ENCODE data around the gene NRSN2. TPM values are rescaled to one million over a fixed set of nuclear protein-coding genes. Genes with fewer than 3 reads are reported as not detected.

The NRSN2 gene
- total and polyA plus RNA-seq, 2 donors (not counting 1 experiment from before 2014, with no cell fraction given): 5.0 to 8.6 TPM

DNA sequence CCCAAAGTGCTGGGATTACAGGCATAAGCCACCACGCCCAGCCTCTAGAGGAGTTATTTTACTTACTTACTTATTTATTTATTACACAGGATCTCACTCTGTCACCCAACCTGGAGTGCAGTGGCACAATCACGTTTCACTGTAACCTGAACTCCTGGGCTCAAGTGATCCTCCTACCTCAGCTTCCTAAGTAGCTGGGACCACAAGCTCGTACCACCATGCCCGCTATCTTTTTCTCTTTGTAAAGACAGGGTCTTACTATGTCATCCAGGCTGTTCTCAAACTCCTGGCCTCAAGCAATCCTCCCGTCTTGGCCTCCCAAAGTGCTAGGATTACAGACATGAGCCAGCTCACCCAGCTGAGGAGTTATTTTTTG, 32.0 kb downstream of the NRSN2 start:
- H3K4me3 Mint-ChIP-seq: no peak overlapping the region
- intact Hi-C loops (cut with micrococcal nuclease): no loop called here
- peaks cover 19% of the 10 kb centered on the region for H3K4me1 Mint-ChIP-seq
- Histone ChIP-seq H3K4me1 (ENCODE audit: control insufficient read depth in 2 of 2, insufficient read depth in 2 of 2, low read length in 2 of 2) (peaks cover 9% of the 10 kb centered on the region in 2 donors), H2AFZ (ENCODE audit: insufficient read depth, low read depth, low read length, poor library complexity, severe bottlenecking) (no peak overlapping the region), H3K27ac (ENCODE audit: low read length in 2 of 2) (no peak overlapping the region), H3K4me3 (ENCODE audit: control extremely low read depth in 1 of 5, extremely low read depth in 1 of 5, insufficient read depth in 1 of 5, low read depth in 2 of 5, low read length in 4 of 5) (no peak overlapping the region), H3K9ac (ENCODE audit: low read length) (no peak overlapping the region), H3K4me2 (replicated peaks; ENCODE audit: low read depth, low read length, poor library complexity, severe bottlenecking) (no peak overlapping the region), H3K27me3 (replicated peaks in 1 of 4; ENCODE audit: control extremely low read depth in 1 of 4, control insufficient read depth in 3 of 4, insufficient read depth in 4 of 4, low read length in 3 of 4) (no peaks in the 10 kb centered on the region), H3K9me3 (ENCODE audit: control extremely low read depth in 1 of 3, control insufficient read depth in 2 of 3, insufficient read depth in 1 of 3, low read length in 2 of 3) (no peaks in the 10 kb centered on the region), H4K20me1 (ENCODE audit: control insufficient read depth, insufficient read depth, low read length, poor library complexity, severe bottlenecking) (peaks cover 5% of the 10 kb centered on the region), H3K36me3 (replicated peaks in 1 of 2; ENCODE audit: control extremely low read depth in 1 of 2, control insufficient read depth in 1 of 2, extremely low read depth in 1 of 2, insufficient read depth in 2 of 2, low read length in 1 of 2) (no peaks in the 10 kb centered on the region), H3K79me2 (ENCODE audit: control insufficient read depth, insufficient read depth, low read length) (peaks cover 4% of the 10 kb centered on the region)
- no peak overlapping the region for H3K27ac Mint-ChIP-seq
- 89% methylated on average over 3 of the region's 5 CpGs for WGBS (ENCODE audit: insufficient coverage)
- no peaks in the 10 kb centered on the region for H3K27me3 Mint-ChIP-seq
- H3K9me3 Mint-ChIP-seq (ENCODE audit: insufficient read depth): no peaks in the 10 kb centered on the region
- no peak for TF ChIP-seq EZH2 (IDR thresholded peaks at IDR 0.05; ENCODE audit: borderline replicate concordance, insufficient read depth, low read depth, low read length, poor library complexity, severe bottlenecking)
- TF ChIP-seq, protein P1, sequence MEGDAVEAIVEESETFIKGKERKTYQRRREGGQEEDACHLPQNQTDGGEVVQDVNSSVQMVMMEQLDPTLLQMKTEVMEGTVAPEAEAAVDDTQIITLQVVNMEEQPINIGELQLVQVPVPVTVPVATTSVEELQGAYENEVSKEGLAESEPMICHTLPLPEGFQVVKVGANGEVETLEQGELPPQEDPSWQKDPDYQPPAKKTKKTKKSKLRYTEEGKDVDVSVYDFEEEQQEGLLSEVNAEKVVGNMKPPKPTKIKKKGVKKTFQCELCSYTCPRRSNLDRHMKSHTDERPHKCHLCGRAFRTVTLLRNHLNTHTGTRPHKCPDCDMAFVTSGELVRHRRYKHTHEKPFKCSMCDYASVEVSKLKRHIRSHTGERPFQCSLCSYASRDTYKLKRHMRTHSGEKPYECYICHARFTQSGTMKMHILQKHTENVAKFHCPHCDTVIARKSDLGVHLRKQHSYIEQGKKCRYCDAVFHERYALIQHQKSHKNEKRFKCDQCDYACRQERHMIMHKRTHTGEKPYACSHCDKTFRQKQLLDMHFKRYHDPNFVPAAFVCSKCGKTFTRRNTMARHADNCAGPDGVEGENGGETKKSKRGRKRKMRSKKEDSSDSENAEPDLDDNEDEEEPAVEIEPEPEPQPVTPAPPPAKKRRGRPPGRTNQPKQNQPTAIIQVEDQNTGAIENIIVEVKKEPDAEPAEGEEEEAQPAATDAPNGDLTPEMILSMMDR (IDR thresholded peaks at IDR 0.05): no peak
- CTCF ChIA-PET: interaction anchor here (2.2 kb wide), 1 partner anchor 25 kb away, joined by 10 read pairs; no protein-coding TSS in a partner anchor
- ATAC-seq (ENCODE audit: low read depth) (no peak), DNase-seq (no peak)
- POLR2A ChIA-PET: no interaction called here

DNA sequence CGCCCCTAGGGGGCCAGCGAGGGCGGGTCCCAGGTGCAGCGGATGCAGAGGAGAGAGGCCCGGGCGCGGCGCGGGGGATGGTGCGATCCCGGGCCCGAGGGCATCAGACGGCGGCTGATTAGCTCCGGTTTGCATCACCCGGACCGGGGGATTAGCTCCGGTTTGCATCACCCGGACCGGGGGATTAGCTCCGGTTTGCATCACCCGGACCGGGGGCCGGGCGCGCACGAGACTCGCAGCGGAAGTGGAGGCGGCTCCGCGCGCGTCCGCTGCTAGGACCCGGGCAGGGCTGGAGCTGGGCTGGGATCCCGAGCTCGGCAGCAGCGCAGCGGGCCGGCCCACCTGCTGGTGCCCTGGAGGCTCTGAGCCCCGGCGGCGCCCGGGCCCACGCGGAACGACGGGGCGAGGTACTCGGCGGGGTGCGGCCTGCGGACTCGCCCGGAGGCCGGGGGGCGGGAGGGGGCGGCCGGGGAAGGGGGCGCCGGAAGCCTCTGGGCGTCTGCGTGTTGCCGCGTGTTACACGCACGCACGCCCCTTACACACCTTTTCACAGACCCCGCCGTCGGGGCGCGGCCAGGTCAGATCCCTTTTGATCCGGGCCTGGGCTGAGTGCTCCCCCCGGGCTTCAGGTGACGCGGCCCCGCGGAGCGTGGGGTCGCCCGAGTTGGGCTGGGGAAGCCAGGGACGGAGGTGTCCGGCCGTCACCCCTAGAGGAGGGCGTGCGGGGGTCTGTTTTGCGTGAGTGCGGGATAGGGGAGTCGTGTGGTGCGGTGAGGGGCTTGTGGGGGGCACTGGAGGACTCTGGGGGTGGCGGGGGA, 34.1 kb downstream of the NRSN2 start:
- TF ChIP-seq, protein P1 (IDR thresholded peaks at IDR 0.05): no peak
- H3K4me2 ChIP-seq (replicated peaks; ENCODE audit: low read depth, low read length, poor library complexity, severe bottlenecking): peak overlapping the region; percentile 98
- ATAC-seq (ENCODE audit: low read depth) (peak; percentile 44), DNase-seq (peak; percentile 71)
- H3K4me3 Mint-ChIP-seq: peak overlapping the region; percentile 83
- H3K4me3 ChIP-seq (ENCODE audit: control extremely low read depth in 1 of 5, extremely low read depth in 1 of 5, insufficient read depth in 1 of 5, low read depth in 2 of 5, low read length in 4 of 5): peak overlapping the region; percentile 5 to 79 (median 74)
- POLR2A ChIA-PET: interaction anchor here (0.5 to 1.6 kb wide), 4 partner anchors 18 to 81 kb away, joined by 3 to 6 read pairs (median 4); partner anchors contain the start of gene TBC1D20
- H3K27me3 Mint-ChIP-seq: no peaks in the 10 kb centered on the region
- H3K27ac Mint-ChIP-seq: peak overlapping the region; percentile 78
- H3K9me3 ChIP-seq (ENCODE audit: control extremely low read depth in 1 of 3, control insufficient read depth in 2 of 3, insufficient read depth in 1 of 3, low read length in 2 of 3): no peaks in the 10 kb centered on the region
- peaks cover 6% of the 10 kb centered on the region for H4K20me1 ChIP-seq (ENCODE audit: control insufficient read depth, insufficient read depth, low read length, poor library complexity, severe bottlenecking)
- no peaks in the 10 kb centered on the region for H3K36me3 ChIP-seq (replicated peaks in 1 of 2; ENCODE audit: control extremely low read depth in 1 of 2, control insufficient read depth in 1 of 2, extremely low read depth in 1 of 2, insufficient read depth in 2 of 2, low read length in 1 of 2)
- peak overlapping the region; percentile 83 for H3K9ac ChIP-seq (ENCODE audit: low read length)
- WGBS (ENCODE audit: insufficient coverage): under 1% methylated on average over 92 of the region's 93 CpGs
- peak overlapping the region; percentile 83 for H2AFZ ChIP-seq (ENCODE audit: insufficient read depth, low read depth, low read length, poor library complexity, severe bottlenecking)
- peaks cover 11% of the 10 kb centered on the region for H3K79me2 ChIP-seq (ENCODE audit: control insufficient read depth, insufficient read depth, low read length)
- peaks cover 19% of the 10 kb centered on the region for H3K4me1 Mint-ChIP-seq
- H3K9me3 Mint-ChIP-seq (ENCODE audit: insufficient read depth): no peaks in the 10 kb centered on the region
- H3K27ac ChIP-seq (ENCODE audit: low read length in 2 of 2): peak overlapping the region; percentile 47 to 83
- H3K27me3 ChIP-seq (replicated peaks in 1 of 4; ENCODE audit: control extremely low read depth in 1 of 4, control insufficient read depth in 3 of 4, insufficient read depth in 4 of 4, low read length in 3 of 4): no peaks in the 10 kb centered on the region
- intact Hi-C loops (cut with micrococcal nuclease): loop anchor here (2.0 kb wide), 1 partner anchor 26 kb away; no protein-coding TSS in a partner anchor
- CTCF ChIA-PET: interaction anchor here (1.0 to 1.4 kb wide), 2 partner anchors 22 to 27 kb away, joined by 3 to 6 read pairs; no protein-coding TSS in a partner anchor
- H3K4me1 ChIP-seq (ENCODE audit: control insufficient read depth in 2 of 2, insufficient read depth in 2 of 2, low read length in 2 of 2): peaks cover 9% of the 10 kb centered on the region in 2 donors
